Prostate gland (tissue), 2 donors: ENCODE measurements around the gene NOL3.

Source experiments
- POLR2A ChIP-seq: fragments of 450-650 bp; IDR thresholded peaks from one replicate; pipeline ENCODE4 v1.6.1; 2016; ENCODE audit warnings: antibody characterized with exemption, mild to moderate bottlenecking
- TF ChIP-seq, protein P1 (sequence below), 4 experiments: fragments of 200-600 bp in 2 of 4; fragments of 450-650 bp in 2 of 4; sonication (generic) in 2 of 4; IDR thresholded peaks; 1 replicate in 3 of 4; 2 replicates in 1 of 4; pipeline ENCODE4 v1.5.1; 2016 to 2019; ENCODE audit warnings: antibody characterized with exemption in 4 of 4, mild to moderate bottlenecking in 2 of 4, moderate library complexity in 2 of 4

- TF ChIP-seq, protein P1, sequence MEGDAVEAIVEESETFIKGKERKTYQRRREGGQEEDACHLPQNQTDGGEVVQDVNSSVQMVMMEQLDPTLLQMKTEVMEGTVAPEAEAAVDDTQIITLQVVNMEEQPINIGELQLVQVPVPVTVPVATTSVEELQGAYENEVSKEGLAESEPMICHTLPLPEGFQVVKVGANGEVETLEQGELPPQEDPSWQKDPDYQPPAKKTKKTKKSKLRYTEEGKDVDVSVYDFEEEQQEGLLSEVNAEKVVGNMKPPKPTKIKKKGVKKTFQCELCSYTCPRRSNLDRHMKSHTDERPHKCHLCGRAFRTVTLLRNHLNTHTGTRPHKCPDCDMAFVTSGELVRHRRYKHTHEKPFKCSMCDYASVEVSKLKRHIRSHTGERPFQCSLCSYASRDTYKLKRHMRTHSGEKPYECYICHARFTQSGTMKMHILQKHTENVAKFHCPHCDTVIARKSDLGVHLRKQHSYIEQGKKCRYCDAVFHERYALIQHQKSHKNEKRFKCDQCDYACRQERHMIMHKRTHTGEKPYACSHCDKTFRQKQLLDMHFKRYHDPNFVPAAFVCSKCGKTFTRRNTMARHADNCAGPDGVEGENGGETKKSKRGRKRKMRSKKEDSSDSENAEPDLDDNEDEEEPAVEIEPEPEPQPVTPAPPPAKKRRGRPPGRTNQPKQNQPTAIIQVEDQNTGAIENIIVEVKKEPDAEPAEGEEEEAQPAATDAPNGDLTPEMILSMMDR (IDR thresholded peaks at IDR 0.05) = no peak
- no peak for TF ChIP-seq POLR2A
Observed at GRCh38 chr16:67150047-67150832, 20.1 kb upstream of the NOL3 start.
